ENCODE measurements around the gene ATP2C1.
"Not testable (repeated sequence)": the region's sequence is repeated elsewhere in the genome, so short reads cannot be mapped to it uniquely, and the experiment has no call there.

Gene ATP2C1

GRCh38 chr3:130948001-130948773 is 54.3 kb downstream of the ATP2C1 start:
- no peak for DNase-seq

- DNase-seq, result no peak
Measured at GRCh38 chr3:130948929-130949328, 55.0 kb downstream of the ATP2C1 start.

GRCh38 chr3:130950124-130950523 is 56.2 kb downstream of the ATP2C1 start:
- DNase-seq, result no peak

GRCh38 chr3:130950641-130951040 is 56.8 kb downstream of the ATP2C1 start:
- DNase-seq, result no peak

- no peak for DNase-seq
Measured at GRCh38 chr3:130955481-130955880, 61.6 kb downstream of the ATP2C1 start.

GRCh38 chr3:130956281-130956680 is 62.4 kb downstream of the ATP2C1 start:
- DNase-seq, result no peak

- no peak for DNase-seq
Measured at GRCh38 chr3:130956721-130957120, 62.8 kb downstream of the ATP2C1 start.

- no peak for DNase-seq
Measured at GRCh38 chr3:130960139-130960795, 66.4 kb downstream of the ATP2C1 start.

GRCh38 chr3:130961458-130961857 is 67.6 kb downstream of the ATP2C1 start:
- no peak for DNase-seq

GRCh38 chr3:130963444-130963843 is 69.6 kb downstream of the ATP2C1 start:
- DNase-seq, result no peak

GRCh38 chr3:130963878-130964277 is 70.0 kb downstream of the ATP2C1 start:
- no peak for DNase-seq

- no peak for DNase-seq
Measured at GRCh38 chr3:130967281-130967680, 73.4 kb downstream of the ATP2C1 start.

GRCh38 chr3:130968221-130968620 is 74.3 kb downstream of the ATP2C1 start:
- DNase-seq, result no peak

- DNase-seq, result no peak
Measured at GRCh38 chr3:130969621-130970020, 75.7 kb downstream of the ATP2C1 start.

- no peak for DNase-seq
Measured at GRCh38 chr3:130971208-130971607, 77.3 kb downstream of the ATP2C1 start.

GRCh38 chr3:130972592-130972991 is 78.7 kb downstream of the ATP2C1 start:
- DNase-seq, result not testable (repeated sequence)

- DNase-seq, result no peak
Measured at GRCh38 chr3:130973406-130973805, 79.5 kb downstream of the ATP2C1 start.

- DNase-seq, result no peak
Measured at GRCh38 chr3:130974201-130974600, 80.3 kb downstream of the ATP2C1 start.

GRCh38 chr3:130975251-130975650 is 81.4 kb downstream of the ATP2C1 start:
- no peak for DNase-seq

GRCh38 chr3:130976706-130977105 is 82.8 kb downstream of the ATP2C1 start:
- DNase-seq, result no peak

GRCh38 chr3:130979117-130979516 is 85.2 kb downstream of the ATP2C1 start:
- DNase-seq, result no peak

- no peak for DNase-seq
Measured at GRCh38 chr3:130981469-130981868, 87.6 kb downstream of the ATP2C1 start.

GRCh38 chr3:130990282-130990681 is 96.4 kb downstream of the ATP2C1 start:
- DNase-seq, result no peak

GRCh38 chr3:130991126-130991525 is 97.2 kb downstream of the ATP2C1 start:
- DNase-seq, result no peak

- no peak for DNase-seq
Measured at GRCh38 chr3:130992344-130992743, 98.5 kb downstream of the ATP2C1 start.
